HepG2 (cell line): ENCODE data around the gene PLA2G12A. TPM values are rescaled to one million over a fixed set of nuclear protein-coding genes. Genes with fewer than 3 reads are reported as not detected.
A peak's percentile ranks its signal among the peaks of the same experiment; 100 is the strongest.

Experiments
- ARNT2 ChIP-seq: sonication (generic); formaldehyde crosslinking; IDR thresholded peaks from 2 replicates; pipeline ENCODE4 v1.8.0; 2022; ENCODE audit warnings: mild to moderate bottlenecking, low read depth, missing genetic modification reagents, moderate library complexity
- BHLHE40 ChIP-seq: IDR thresholded peaks from 2 replicates; pipeline ENCODE4 v1.6.1; 2011; ENCODE audit warnings: low read length, improper control_type of control experiment
- BORCS8-MEF2B ChIP-seq: sonication (generic); formaldehyde crosslinking; IDR thresholded peaks from 2 replicates; pipeline ENCODE4 v1.8.0; 2022; ENCODE audit warnings: mild to moderate bottlenecking, missing genetic modification reagents
- CENPX ChIP-seq: sonication (generic); formaldehyde crosslinking; IDR thresholded peaks from 2 replicates; pipeline ENCODE4 v1.9.0; 2021; ENCODE audit warnings: mild to moderate bottlenecking, missing genetic modification reagents, moderate library complexity
- CREB1 ChIP-seq, 2 experiments: fragments of 450-650 bp in 1 of 2; IDR thresholded peaks; 2 replicates each; pipeline ENCODE4 v1.6.1; 2016 to 2017; ENCODE audit warnings: control low read depth in 1 of 2, mild to moderate bottlenecking in 1 of 2, missing compliant biosample characterization in 1 of 2, missing genetic modification characterization in 1 of 2
- KDM4B ChIP-seq: sonication (generic); formaldehyde crosslinking; IDR thresholded peaks from 2 replicates; pipeline ENCODE4 v1.4.0; 2020; ENCODE audit warnings: missing genetic modification reagents
- KDM6A ChIP-seq: IDR thresholded peaks from 2 replicates; pipeline ENCODE4 v1.6.1; 2016; ENCODE audit warnings: low read depth
- MAZ ChIP-seq, 2 experiments: sonication (generic) in 1 of 2; formaldehyde crosslinking in 1 of 2; IDR thresholded peaks; 2 replicates each; pipeline versions ENCODE4 v1.5.0 to v1.6.1; 2012 to 2020; ENCODE audit warnings: low read depth in 2 of 2, mild to moderate bottlenecking in 2 of 2, borderline replicate concordance in 1 of 2, improper control_type of control experiment in 1 of 2, low read length in 1 of 2, missing genetic modification reagents in 1 of 2, moderate library complexity in 1 of 2
- NR3C1 ChIP-seq: sonication (generic); formaldehyde crosslinking; IDR thresholded peaks from 2 replicates; pipeline ENCODE4 v1.4.0; 2020; ENCODE audit warnings: missing genetic modification reagents
- POLR2A ChIP-seq, 2 experiments: IDR thresholded peaks; 2 replicates each; pipeline ENCODE4 v1.6.1; 2011; ENCODE audit warnings: low read depth in 2 of 2, low read length in 2 of 2, mild to moderate bottlenecking in 1 of 2, moderate library complexity in 1 of 2; ENCODE audit not compliant: insufficient read depth in 1 of 2
- RAD21 ChIP-seq: fragments of 450-650 bp; formaldehyde crosslinking; IDR thresholded peaks from 2 replicates; pipeline ENCODE4 v1.5.0; 2020; ENCODE audit warnings: mild to moderate bottlenecking
- SMAD9 ChIP-seq: sonication (generic); formaldehyde crosslinking; IDR thresholded peaks from 2 replicates; pipeline ENCODE4 v1.5.1; 2020; ENCODE audit warnings: mild to moderate bottlenecking, missing genetic modification reagents
- SP140L ChIP-seq: sonication (generic); formaldehyde crosslinking; IDR thresholded peaks from 2 replicates; pipeline ENCODE4 v1.4.0; 2020; ENCODE audit warnings: missing genetic modification reagents, borderline replicate concordance
- STAG1 ChIP-seq: sonication (generic); formaldehyde crosslinking; IDR thresholded peaks from 2 replicates; pipeline ENCODE4 v1.4.0; 2020; ENCODE audit warnings: missing genetic modification reagents
- XBP1 ChIP-seq: sonication (generic); formaldehyde crosslinking; IDR thresholded peaks from 2 replicates; pipeline ENCODE4 v1.5.0; 2020; ENCODE audit warnings: missing genetic modification reagents
- ZFP62 ChIP-seq: sonication (generic); formaldehyde crosslinking; IDR thresholded peaks from 2 replicates; pipeline ENCODE4 v1.4.0; 2020; ENCODE audit warnings: missing genetic modification reagents
- ZNF430 ChIP-seq: sonication (generic); formaldehyde crosslinking; IDR thresholded peaks from 2 replicates; pipeline ENCODE4 v1.9.0; 2021; ENCODE audit warnings: mild to moderate bottlenecking, missing genetic modification reagents
- ZNF431 ChIP-seq: sonication (generic); formaldehyde crosslinking; IDR thresholded peaks from 2 replicates; pipeline ENCODE4 v1.9.0; 2022; ENCODE audit warnings: missing genetic modification reagents, low read depth, mild to moderate bottlenecking, borderline replicate concordance
- ZNF496 ChIP-seq: sonication (generic); formaldehyde crosslinking; IDR thresholded peaks from 2 replicates; pipeline ENCODE4 v1.8.1; 2023; ENCODE audit warnings: mild to moderate bottlenecking, moderate library complexity, missing genetic modification reagents; ENCODE audit not compliant: insufficient replicate concordance
- ZNF564 ChIP-seq: sonication (generic); formaldehyde crosslinking; IDR thresholded peaks from 2 replicates; pipeline ENCODE4 v1.8.1; 2023; ENCODE audit warnings: mild to moderate bottlenecking, missing genetic modification reagents
- ZNF589 ChIP-seq: sonication (generic); formaldehyde crosslinking; conservative IDR thresholded peaks from 2 replicates; pipeline ENCODE4 v1.8.0; 2022; ENCODE audit warnings: mild to moderate bottlenecking, moderate library complexity, missing genetic modification reagents
- ZNF672 ChIP-seq: sonication (generic); formaldehyde crosslinking; IDR thresholded peaks from 2 replicates; pipeline ENCODE4 v1.8.1; 2022; ENCODE audit warnings: missing genetic modification reagents
- ZNF777 ChIP-seq: sonication (generic); formaldehyde crosslinking; IDR thresholded peaks from 2 replicates; pipeline ENCODE4 v1.4.0; 2020; ENCODE audit warnings: missing genetic modification reagents
- ZNF891 ChIP-seq: sonication (generic); formaldehyde crosslinking; IDR thresholded peaks from 2 replicates; pipeline ENCODE4 v1.5.0; 2020; ENCODE audit warnings: mild to moderate bottlenecking, missing genetic modification reagents
- polyA plus RNA-seq, 8 experiments: library from polyadenylated mRNA; depleted of rRNA in 3 of 8; stranded (reverse) in 7 of 8; unstranded in 1 of 8; fragments of >200 nt; fragmentation: Illumina TruSeq in 4 of 8; extraction: Trizol in 4 of 8; gene quantifications; 2 replicates each; pipeline versions ENCODE4 v1.2.1 to v1.2.3, GENCODE V29; 2011 to 2016; ENCODE audit warnings: low read depth in 4 of 8, missing spikeins in 1 of 8, mixed read lengths in 1 of 8; ENCODE audit not compliant: insufficient read depth in 1 of 8
- total RNA-seq, 5 experiments: library from RNA; depleted of rRNA; stranded (reverse); fragments of >200 nt; fragmentation: Illumina TruSeq; extraction: Trizol; gene quantifications; 2 replicates each; pipeline ENCODE4 v1.2.3, GENCODE V29; 2016; ENCODE audit warnings: low read depth in 1 of 5
- TF ChIP-seq, protein P1 (sequence below): sonication (generic); formaldehyde crosslinking; IDR thresholded peaks from 2 replicates; pipeline ENCODE4 v1.5.1; 2020; ENCODE audit warnings: missing genetic modification reagents, mild to moderate bottlenecking, borderline replicate concordance
- TF ChIP-seq, protein P2 (sequence below), 2 experiments: IDR thresholded peaks; 2 replicates each; pipeline ENCODE4 v1.6.1; 2011 to 2012; ENCODE audit warnings: low read length in 2 of 2, borderline replicate concordance in 1 of 2, low read depth in 1 of 2, mild to moderate bottlenecking in 1 of 2, moderate library complexity in 1 of 2

The PLA2G12A gene
- total and polyA plus RNA-seq, 2 of the 13 experiments (the other 11 are each of a cell fraction or from before 2014, with no cell fraction given), result 61.2 to 64.0 TPM

- TF ChIP-seq, protein P1, sequence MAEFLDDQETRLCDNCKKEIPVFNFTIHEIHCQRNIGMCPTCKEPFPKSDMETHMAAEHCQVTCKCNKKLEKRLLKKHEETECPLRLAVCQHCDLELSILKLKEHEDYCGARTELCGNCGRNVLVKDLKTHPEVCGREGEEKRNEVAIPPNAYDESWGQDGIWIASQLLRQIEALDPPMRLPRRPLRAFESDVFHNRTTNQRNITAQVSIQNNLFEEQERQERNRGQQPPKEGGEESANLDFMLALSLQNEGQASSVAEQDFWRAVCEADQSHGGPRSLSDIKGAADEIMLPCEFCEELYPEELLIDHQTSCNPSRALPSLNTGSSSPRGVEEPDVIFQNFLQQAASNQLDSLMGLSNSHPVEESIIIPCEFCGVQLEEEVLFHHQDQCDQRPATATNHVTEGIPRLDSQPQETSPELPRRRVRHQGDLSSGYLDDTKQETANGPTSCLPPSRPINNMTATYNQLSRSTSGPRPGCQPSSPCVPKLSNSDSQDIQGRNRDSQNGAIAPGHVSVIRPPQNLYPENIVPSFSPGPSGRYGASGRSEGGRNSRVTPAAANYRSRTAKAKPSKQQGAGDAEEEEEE, result no peak
- TF ChIP-seq ZNF496 (CRISPR knock-in tag) (no peak), STAG1 (CRISPR knock-in tag) (no peak), ZNF672 (CRISPR knock-in tag) (peak; percentile 27; the same call in 1 of the 2 replicates), KDM4B (CRISPR knock-in tag) (no peak), XBP1 (CRISPR knock-in tag) (no peak), RAD21 (CRISPR knock-in tag) (peak; percentile 46; the same call in 1 of the 2 replicates), ARNT2 (CRISPR knock-in tag) (no peak), ZNF564 (CRISPR knock-in tag) (peak; percentile 98), CENPX (CRISPR knock-in tag) (no peak), ZNF589 (no peak), POLR2A (IDR thresholded peaks at IDR 0.05; ENCODE audit: insufficient read depth in 1 of 2, low read depth in 2 of 2, low read length in 2 of 2) (peak; percentile 45 to 79; a peak in 2 of 4 replicates), SMAD9 (CRISPR knock-in tag) (no peak), ZNF430 (peak; percentile 85), NR3C1 (CRISPR knock-in tag) (no peak), ZFP62 (CRISPR knock-in tag) (no peak), ZNF891 (CRISPR knock-in tag) (0 out of 2 replicates have a peak, but pooled peaks have one; percentile 73), MAZ (IDR thresholded peaks at IDR 0.05; ENCODE audit: borderline replicate concordance, low read depth, low read length) (no peak), MAZ (CRISPR knock-in tag; IDR thresholded peaks at IDR 0.05; ENCODE audit: low read depth) (peak; percentile 68), BHLHE40 (no peak), SP140L (CRISPR knock-in tag) (no peak), ZNF777 (peak; percentile 79), CREB1 (IDR thresholded peaks at IDR 0.05) (no peak), CREB1 (CRISPR knock-in tag; IDR thresholded peaks at IDR 0.05) (no peak), BORCS8-MEF2B (peak; percentile 72), KDM6A (no peak), ZNF431 (CRISPR knock-in tag) (peak; percentile 88; the same call in 1 of the 2 replicates)
- TF ChIP-seq, protein P2, sequence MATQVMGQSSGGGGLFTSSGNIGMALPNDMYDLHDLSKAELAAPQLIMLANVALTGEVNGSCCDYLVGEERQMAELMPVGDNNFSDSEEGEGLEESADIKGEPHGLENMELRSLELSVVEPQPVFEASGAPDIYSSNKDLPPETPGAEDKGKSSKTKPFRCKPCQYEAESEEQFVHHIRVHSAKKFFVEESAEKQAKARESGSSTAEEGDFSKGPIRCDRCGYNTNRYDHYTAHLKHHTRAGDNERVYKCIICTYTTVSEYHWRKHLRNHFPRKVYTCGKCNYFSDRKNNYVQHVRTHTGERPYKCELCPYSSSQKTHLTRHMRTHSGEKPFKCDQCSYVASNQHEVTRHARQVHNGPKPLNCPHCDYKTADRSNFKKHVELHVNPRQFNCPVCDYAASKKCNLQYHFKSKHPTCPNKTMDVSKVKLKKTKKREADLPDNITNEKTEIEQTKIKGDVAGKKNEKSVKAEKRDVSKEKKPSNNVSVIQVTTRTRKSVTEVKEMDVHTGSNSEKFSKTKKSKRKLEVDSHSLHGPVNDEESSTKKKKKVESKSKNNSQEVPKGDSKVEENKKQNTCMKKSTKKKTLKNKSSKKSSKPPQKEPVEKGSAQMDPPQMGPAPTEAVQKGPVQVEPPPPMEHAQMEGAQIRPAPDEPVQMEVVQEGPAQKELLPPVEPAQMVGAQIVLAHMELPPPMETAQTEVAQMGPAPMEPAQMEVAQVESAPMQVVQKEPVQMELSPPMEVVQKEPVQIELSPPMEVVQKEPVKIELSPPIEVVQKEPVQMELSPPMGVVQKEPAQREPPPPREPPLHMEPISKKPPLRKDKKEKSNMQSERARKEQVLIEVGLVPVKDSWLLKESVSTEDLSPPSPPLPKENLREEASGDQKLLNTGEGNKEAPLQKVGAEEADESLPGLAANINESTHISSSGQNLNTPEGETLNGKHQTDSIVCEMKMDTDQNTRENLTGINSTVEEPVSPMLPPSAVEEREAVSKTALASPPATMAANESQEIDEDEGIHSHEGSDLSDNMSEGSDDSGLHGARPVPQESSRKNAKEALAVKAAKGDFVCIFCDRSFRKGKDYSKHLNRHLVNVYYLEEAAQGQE (IDR thresholded peaks at IDR 0.05; ENCODE audit: borderline replicate concordance in 1 of 2, low read depth in 1 of 2, low read length in 2 of 2), result no peak
These were observed at the start of gene PLA2G12A (continued) for GRCh38 chr4:109729718-109730618.
